Vagina (tissue), 2 donors: ENCODE data around the gene HOXB1.

Source experiments
- CTCF ChIP-seq, 3 experiments: fragments of 450-650 bp in 2 of 3; fragments of 200-600 bp in 1 of 3; sonication (generic) in 1 of 3; IDR thresholded peaks; one replicate each; pipeline ENCODE4 v1.5.1; 2017 to 2019; ENCODE audit warnings: antibody characterized with exemption in 3 of 3, mild to moderate bottlenecking in 2 of 3, moderate library complexity in 2 of 3
- POLR2A ChIP-seq, 2 donors: fragments of 450-650 bp; IDR thresholded peaks; one replicate each; pipeline ENCODE4 v1.6.1; 2017; ENCODE audit warnings: antibody characterized with exemption in 2 of 2, mild to moderate bottlenecking in 2 of 2, moderate library complexity in 2 of 2

DNA sequence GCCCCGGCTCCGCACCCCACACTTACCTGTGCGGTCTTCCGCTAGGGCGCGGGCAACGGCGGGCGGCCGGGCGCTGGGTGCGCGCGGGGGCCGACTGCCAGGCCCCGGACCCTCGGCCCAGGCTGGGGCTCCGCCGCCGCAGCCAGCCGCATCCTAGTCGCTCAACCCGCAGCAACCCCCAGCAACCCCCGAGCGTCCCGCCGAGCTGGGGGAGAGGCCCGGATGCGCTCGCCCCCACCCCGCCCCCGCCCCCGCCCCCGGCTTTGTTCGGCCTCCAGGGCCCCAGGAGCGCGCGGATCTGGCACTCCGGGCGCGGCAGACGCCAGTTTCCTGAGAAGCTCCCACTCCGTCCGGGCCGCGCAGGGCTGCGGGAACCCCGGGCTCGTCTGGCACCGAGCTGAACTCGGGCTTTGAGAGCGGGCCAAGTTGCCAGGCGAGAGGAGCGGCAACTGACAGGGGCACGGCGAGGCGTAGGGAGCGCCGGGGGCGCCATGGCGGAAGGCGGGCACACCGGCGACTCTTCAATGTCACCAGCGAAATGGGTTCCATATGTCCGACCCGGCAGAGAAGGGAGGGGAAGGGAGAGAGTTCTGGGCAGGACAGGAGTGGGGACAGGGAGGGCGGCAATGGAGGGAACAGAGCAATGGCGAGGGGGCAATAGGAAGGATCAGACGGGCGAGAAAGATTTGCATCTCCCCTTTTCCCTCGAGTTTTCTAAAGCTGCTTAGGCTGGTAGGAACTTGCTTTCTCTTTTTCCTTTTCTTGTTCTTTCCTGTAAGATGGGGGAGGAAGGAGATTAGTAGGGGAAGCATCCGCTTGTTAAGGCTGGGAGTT is 33.6 kb upstream of the HOXB1 start:
- no peak for TF ChIP-seq CTCF (IDR thresholded peaks at IDR 0.05)
- TF ChIP-seq POLR2A (IDR thresholded peaks at IDR 0.05): no peak
